Stromal cell of bone marrow (primary cell): Measurements from ENCODE around the gene CYSLTR2.
"Not testable (repeated sequence)": the region's sequence is repeated elsewhere in the genome, so short reads cannot be mapped to it uniquely, and the experiment has no call there.

Source experiments
- DNase-seq: peaks from one replicate; pipeline ENCODE4 v3.0.0-alpha.2; 2012; ENCODE audit warnings: low read depth

The CYSLTR2 gene

GRCh38 chr13:48645845-48646244 lies 7.9 kb upstream of the CYSLTR2 start:
- DNase-seq = no peak

- DNase-seq = no peak
Measured at GRCh38 chr13:48646791-48647190, 6.9 kb upstream of the CYSLTR2 start.

GRCh38 chr13:48647625-48648024 lies 6.1 kb upstream of the CYSLTR2 start:
- DNase-seq = no peak

- no peak for DNase-seq
Measured at GRCh38 chr13:48648446-48648845, 5.3 kb upstream of the CYSLTR2 start.

GRCh38 chr13:48652851-48653471 lies 768 bp upstream of the CYSLTR2 start:
- DNase-seq = no peak

GRCh38 chr13:48654511-48654910 lies 782 bp downstream of the CYSLTR2 start:
- no peak for DNase-seq

DNA sequence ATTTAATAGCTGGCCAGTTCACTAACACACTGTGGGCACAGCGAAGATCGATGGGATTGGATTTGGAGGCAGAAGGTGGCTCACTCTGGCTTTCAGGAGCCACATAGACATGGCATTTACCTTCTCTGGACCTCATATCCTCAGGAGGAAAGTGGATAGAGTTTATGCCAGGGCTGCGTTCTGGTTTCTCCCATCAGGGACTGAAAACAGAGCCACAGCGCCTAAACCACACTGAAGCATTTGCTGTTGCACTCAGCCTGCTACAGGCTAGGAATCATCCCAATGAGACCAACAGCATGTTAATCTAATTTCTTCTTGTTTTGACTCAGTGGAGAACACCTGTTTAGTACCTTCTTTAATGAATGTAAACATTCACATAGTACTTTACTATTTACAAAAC lies 1.6 kb downstream of the CYSLTR2 start:
- DNase-seq = no peak

GRCh38 chr13:48656608-48657007 lies 2.9 kb downstream of the CYSLTR2 start:
- no peak for DNase-seq

DNA sequence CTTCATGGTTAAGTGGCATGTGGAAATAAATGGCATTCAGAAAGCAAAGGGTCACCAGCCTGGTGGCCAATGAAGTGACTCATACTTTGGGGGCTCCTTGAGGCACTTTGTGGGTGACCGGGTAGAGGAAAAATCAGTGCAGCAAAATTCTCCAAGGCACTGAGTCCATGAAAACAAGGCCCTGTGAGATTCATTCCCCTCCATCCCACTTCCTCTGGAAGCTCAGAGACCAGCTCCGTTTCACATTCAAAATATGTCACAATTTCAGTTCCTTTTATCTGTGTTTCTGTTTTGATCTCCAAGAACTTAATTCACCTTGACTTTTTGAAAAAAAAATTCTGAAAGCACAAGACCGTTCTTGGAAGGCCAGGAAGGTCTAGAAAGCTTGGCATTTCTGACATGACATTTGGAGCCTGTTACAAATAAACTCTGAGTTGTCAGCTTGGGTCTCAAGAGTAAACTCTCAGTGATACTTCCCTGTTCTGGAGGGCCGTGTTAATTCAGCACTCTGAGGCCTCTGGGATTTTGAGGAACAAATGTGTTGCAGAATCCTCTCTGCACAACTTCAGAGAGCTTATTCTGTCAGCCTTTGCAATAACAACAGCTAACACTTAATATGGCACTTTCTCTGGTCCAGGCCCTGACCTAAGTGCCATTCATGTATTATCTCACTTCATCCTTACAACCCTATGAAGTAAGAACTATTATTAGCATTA lies 6.8 kb downstream of the CYSLTR2 start:
- no peak for DNase-seq

DNA sequence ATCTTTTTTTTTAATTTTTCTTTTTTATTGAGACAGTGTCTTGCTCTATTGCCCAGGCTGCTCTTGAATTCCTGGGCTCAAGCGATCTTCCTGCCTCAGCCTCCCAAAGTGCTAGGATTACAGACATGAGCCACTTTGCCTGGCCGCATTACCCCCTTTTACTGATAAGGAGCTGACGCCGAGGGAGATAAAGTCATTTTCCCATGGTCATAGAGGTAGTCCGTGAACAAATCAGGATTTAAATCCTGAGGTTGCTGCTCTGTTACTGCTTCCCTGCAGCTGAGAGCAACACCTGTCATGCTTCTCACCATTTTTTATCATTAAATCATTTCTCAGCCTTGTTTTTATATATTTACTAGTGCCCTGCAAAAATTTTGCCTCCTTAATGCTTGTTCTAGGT lies 7.4 kb downstream of the CYSLTR2 start:
- no peak for DNase-seq

- DNase-seq = no peak
Measured at GRCh38 chr13:48662226-48662625, 8.5 kb downstream of the CYSLTR2 start.

GRCh38 chr13:48667136-48667535 lies 13.4 kb downstream of the CYSLTR2 start:
- no peak for DNase-seq

DNA sequence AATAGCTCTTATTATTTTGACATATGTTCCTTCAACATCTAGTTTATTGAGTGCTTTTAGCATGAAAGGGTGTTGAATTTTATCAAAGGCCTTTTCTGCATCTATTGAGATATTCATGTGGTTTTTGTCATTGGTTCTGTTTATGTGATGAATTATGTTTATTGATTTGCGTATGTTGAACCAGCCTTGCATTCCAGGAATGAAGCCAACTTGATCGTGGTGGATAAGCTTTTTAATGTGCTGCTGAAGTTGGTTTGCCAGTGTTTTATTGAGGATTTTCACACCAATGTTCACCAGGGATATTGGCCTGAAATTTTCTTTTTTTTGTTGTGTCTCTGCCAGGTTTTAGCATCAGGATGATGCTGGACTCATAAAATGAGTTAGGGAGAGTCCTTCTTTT lies 17.7 kb downstream of the CYSLTR2 start:
- not testable (repeated sequence) for DNase-seq

GRCh38 chr13:48675247-48675646 lies 21.5 kb downstream of the CYSLTR2 start:
- DNase-seq = no peak

DNA sequence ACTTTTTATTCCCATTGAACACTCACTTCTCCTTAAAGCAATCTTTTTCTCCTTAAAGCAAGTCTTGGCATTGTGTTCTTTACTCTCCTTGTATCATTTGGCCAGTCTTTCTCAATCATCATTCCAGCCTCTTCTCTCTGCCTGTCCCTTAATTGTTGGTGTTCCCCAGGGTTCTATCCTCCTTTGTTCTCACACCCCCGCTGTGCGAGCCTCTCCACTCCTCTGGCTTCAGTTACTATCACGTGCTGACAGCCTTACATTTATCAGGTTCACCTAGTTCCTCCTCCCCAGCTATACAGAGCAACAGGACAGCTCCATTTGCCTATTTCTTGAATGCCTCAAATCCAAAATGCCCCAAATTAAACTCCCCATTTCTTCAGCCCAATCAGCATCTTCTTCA lies 24.6 kb downstream of the CYSLTR2 start:
- no peak for DNase-seq

DNA sequence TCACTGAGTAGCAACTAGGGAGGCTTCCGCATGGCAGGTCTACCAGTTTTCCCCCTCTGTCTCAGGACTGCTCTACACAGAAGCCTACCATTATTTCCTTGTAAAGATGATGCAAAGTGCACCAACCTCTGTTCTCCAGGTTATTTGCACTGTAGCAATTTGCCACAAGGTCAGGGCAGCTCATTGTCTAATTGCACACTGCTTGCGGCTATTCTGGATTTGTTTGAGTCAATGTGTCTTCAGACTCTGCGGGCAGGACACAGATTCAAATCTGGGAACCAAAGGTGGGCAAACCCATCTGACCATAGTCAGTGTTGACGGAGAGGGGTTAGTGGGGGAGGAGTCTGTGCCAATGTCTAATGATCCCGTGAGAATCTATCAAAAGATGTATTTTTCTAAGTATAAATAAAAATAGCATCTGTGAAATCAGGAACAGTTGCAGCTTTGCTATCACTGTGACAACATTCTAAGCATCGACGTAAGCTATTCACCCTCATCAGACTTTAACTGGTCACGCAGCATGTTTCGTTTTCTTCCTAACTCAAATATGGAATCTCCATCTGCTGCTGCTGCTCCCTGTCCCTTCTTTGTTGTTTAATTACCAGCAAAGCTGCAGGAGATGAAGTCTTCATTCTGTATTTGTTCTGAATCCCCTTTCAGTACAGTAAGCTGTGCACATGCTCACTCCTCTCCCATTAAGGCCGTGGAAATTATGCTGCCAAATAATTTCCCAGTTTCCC lies 26.4 kb downstream of the CYSLTR2 start:
- DNase-seq = no peak

GRCh38 chr13:48680756-48681392 lies 27.1 kb downstream of the CYSLTR2 start:
- no peak for DNase-seq

DNA sequence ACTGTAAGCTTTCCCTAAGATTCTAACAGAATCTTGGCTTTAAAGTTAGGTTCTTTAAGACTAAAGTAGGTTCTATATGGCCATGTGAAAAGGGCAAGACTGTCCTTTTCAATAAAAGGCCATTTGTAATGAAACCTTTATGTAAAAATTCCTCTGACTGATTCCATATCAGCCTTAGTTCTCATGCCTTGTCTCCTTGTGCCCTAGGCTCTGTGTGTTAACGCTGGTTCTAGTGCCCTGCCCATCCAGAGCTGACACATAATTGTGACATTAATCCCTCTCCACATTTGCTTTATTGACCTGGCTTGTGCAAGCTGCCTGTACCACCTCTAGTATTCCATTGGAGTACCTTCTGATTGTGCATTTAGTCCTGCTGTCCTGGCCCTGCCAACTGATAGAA lies 28.2 kb downstream of the CYSLTR2 start:
- no peak for DNase-seq

DNA sequence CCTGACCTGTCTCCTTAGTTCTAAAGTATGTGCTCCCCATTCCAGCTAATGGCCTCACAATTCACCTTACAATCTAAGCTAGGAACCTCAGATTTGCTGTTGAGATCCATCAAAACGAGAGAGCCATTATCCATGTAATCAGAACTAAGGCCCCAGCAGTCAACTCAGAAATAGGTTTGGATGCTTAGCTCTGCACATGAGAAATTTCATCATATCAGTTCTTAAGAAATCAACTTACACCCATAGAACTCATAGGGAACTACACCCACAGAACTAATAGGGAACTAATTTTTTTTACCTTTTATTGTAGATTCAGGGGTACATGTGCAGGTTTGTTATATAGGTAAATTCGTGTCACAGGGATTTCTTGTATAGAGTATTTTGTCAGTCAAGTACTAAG lies 28.7 kb downstream of the CYSLTR2 start:
- no peak for DNase-seq

GRCh38 chr13:48686636-48687210 lies 33.0 kb downstream of the CYSLTR2 start:
- no peak for DNase-seq

GRCh38 chr13:48687249-48687648 lies 33.5 kb downstream of the CYSLTR2 start:
- DNase-seq = no peak

- DNase-seq = no peak
Measured at GRCh38 chr13:48693998-48694397, 40.3 kb downstream of the CYSLTR2 start.
